ENCODE measurements around the gene GPS1.

GPS1 gene

DNA sequence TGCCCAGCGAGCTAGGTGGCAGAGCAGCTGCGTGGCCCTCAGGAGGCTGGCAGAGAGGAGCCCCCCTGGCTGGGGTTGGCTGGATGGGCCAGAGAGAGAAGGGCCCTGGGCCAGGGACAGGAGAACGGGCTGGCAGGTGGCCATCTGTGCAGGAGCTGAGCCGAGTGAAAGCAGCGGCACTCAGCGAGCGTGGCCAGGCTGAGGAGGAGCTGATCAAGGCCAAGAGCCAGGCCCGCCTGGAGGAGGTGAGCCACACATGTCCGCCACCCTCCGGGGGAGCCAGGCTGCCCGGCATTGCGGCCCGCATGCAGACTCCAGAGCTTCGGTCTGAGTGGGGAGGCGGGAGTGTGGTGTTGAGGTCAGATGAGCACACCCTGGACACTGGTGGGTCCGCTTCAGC is 22.3 kb upstream of the GPS1 start:
- Histone ChIP-seq H3K9ac (ENCODE audit: low read depth in 1 of 2, low read length in 2 of 2) (no peak overlapping the region), H3K9me3 (ENCODE audit: control insufficient read depth in 1 of 2, low read length in 2 of 2) (no peaks in the 10 kb centered on the region), H3K4me1 (ENCODE audit: control insufficient read depth in 1 of 2, insufficient read depth in 2 of 2, low read length in 2 of 2) (peaks cover 9 to 19% of the 10 kb centered on the region in 2 donors), H3K4me3 (ENCODE audit: low read depth in 1 of 2, low read length in 2 of 2) (no peak overlapping the region), H3K27me3 (ENCODE audit: control insufficient read depth in 1 of 2, insufficient read depth in 2 of 2, low read length in 2 of 2) (no peaks in the 10 kb centered on the region), H3K36me3 (ENCODE audit: control insufficient read depth in 1 of 2, insufficient read depth in 2 of 2, low read length in 2 of 2) (no peaks in the 10 kb centered on the region), H3K27ac (ENCODE audit: low read depth, low read length) (no peak overlapping the region)

GRCh38 chr17:82029990-82030469 is 21.7 kb upstream of the GPS1 start:
- peaks cover 8 to 13% of the 10 kb centered on the region in 2 donors for H3K4me1 ChIP-seq (ENCODE audit: control insufficient read depth in 1 of 2, insufficient read depth in 2 of 2, low read length in 2 of 2)
- peak overlapping the region; percentile 55 to 73 for H3K4me3 ChIP-seq (ENCODE audit: low read depth in 1 of 2, low read length in 2 of 2)
- H3K9ac ChIP-seq (ENCODE audit: low read depth in 1 of 2, low read length in 2 of 2), result no peak overlapping the region
- H3K9me3 ChIP-seq (ENCODE audit: control insufficient read depth in 1 of 2, low read length in 2 of 2), result no peaks in the 10 kb centered on the region
- no peaks in the 10 kb centered on the region for H3K36me3 ChIP-seq (ENCODE audit: control insufficient read depth in 1 of 2, insufficient read depth in 2 of 2, low read length in 2 of 2)
- H3K27me3 ChIP-seq (ENCODE audit: control insufficient read depth in 1 of 2, insufficient read depth in 2 of 2, low read length in 2 of 2), result no peaks in the 10 kb centered on the region
- H3K27ac ChIP-seq (ENCODE audit: low read depth, low read length), result no peak overlapping the region

- H3K36me3 ChIP-seq (ENCODE audit: control insufficient read depth in 1 of 2, insufficient read depth in 2 of 2, low read length in 2 of 2), result peaks cover 0 to 4% of the 10 kb centered on the region in 2 donors
- peak overlapping the region in 1 of 2 donors; percentile 57 for H3K9ac ChIP-seq (ENCODE audit: low read depth in 1 of 2, low read length in 2 of 2)
- no peaks in the 10 kb centered on the region for H3K9me3 ChIP-seq (ENCODE audit: control insufficient read depth in 1 of 2, low read length in 2 of 2)
- H3K4me1 ChIP-seq (ENCODE audit: control insufficient read depth in 1 of 2, insufficient read depth in 2 of 2, low read length in 2 of 2), result peaks cover 8 to 13% of the 10 kb centered on the region in 2 donors
- no peaks in the 10 kb centered on the region for H3K27me3 ChIP-seq (ENCODE audit: control insufficient read depth in 1 of 2, insufficient read depth in 2 of 2, low read length in 2 of 2)
- no peak overlapping the region for H3K27ac ChIP-seq (ENCODE audit: low read depth, low read length)
- peak overlapping the region; percentile 55 to 73 for H3K4me3 ChIP-seq (ENCODE audit: low read depth in 1 of 2, low read length in 2 of 2)
Observed at GRCh38 chr17:82030470-82031302, 21.0 kb upstream of the GPS1 start.

- H3K4me3 ChIP-seq (ENCODE audit: low read depth in 1 of 2, low read length in 2 of 2), result peak within 1 kb of the TSS; percentile 55 to 73
- peaks cover 10 to 18% of the 10 kb centered on the region in 2 donors for H3K4me1 ChIP-seq (ENCODE audit: control insufficient read depth in 1 of 2, insufficient read depth in 2 of 2, low read length in 2 of 2)
- H3K36me3 ChIP-seq (ENCODE audit: control insufficient read depth in 1 of 2, insufficient read depth in 2 of 2, low read length in 2 of 2), result peaks cover 0 to 7% of the 10 kb centered on the region in 2 donors
- no peaks in the 10 kb centered on the region for H3K9me3 ChIP-seq (ENCODE audit: control insufficient read depth in 1 of 2, low read length in 2 of 2)
- peak within 1 kb of the TSS in 1 of 2 donors; percentile 57 for H3K9ac ChIP-seq (ENCODE audit: low read depth in 1 of 2, low read length in 2 of 2)
- H3K27me3 ChIP-seq (ENCODE audit: control insufficient read depth in 1 of 2, insufficient read depth in 2 of 2, low read length in 2 of 2), result no peaks in the 10 kb centered on the region
- H3K27ac ChIP-seq (ENCODE audit: low read depth, low read length), result no peak within 1 kb of the TSS
Observed at GRCh38 chr17:82031303-82031884, 20.3 kb upstream of the GPS1 start, which contains the start of gene RAC3. Gene RAC3, plus strand, starts transcription at chr17:82031678. Its CDS starts 84 bp downstream, at chr17:82031762.

GRCh38 chr17:82031885-82032627 is 19.6 kb upstream of the GPS1 start:
- H3K9me3 ChIP-seq (ENCODE audit: control insufficient read depth in 1 of 2, low read length in 2 of 2), result no peaks in the 10 kb centered on the region
- peaks cover 0 to 7% of the 10 kb centered on the region in 2 donors for H3K36me3 ChIP-seq (ENCODE audit: control insufficient read depth in 1 of 2, insufficient read depth in 2 of 2, low read length in 2 of 2)
- H3K9ac ChIP-seq (ENCODE audit: low read depth in 1 of 2, low read length in 2 of 2), result no peak overlapping the region
- peaks cover 14 to 24% of the 10 kb centered on the region in 2 donors for H3K4me1 ChIP-seq (ENCODE audit: control insufficient read depth in 1 of 2, insufficient read depth in 2 of 2, low read length in 2 of 2)
- no peak overlapping the region for H3K27ac ChIP-seq (ENCODE audit: low read depth, low read length)
- peak overlapping the region in 1 of 2 donors; percentile 22 for H3K4me3 ChIP-seq (ENCODE audit: low read depth in 1 of 2, low read length in 2 of 2)
- no peaks in the 10 kb centered on the region for H3K27me3 ChIP-seq (ENCODE audit: control insufficient read depth in 1 of 2, insufficient read depth in 2 of 2, low read length in 2 of 2)

DNA sequence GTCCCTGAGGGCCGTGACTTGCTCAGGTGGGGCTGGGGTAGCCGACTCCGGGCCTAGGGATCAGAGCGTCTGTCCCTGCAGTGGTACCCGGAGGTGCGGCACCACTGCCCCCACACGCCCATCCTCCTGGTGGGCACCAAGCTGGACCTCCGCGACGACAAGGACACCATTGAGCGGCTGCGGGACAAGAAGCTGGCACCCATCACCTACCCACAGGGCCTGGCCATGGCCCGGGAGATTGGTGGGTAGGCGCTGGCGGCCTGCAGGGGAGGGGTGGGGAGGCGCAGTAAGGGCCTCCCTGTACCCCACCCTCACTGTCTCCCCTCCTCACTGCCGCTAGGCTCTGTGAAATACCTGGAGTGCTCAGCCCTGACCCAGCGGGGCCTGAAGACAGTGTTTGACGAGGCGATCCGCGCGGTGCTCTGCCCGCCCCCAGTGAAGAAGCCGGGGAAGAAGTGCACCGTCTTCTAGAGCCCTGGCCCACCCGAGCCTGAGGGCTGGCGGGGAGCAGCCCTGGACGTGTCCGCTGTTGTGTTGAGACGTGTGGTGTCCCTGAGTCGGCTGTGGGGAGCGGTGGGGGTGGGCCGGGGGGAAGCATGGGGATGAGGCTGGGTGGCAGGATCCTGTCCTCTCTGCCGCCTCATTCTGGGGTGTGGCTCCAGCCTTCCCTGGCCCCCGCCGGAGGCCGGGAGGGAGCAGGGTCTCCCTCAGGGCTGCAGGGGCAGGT is 18.2 kb upstream of the GPS1 start:
- Histone ChIP-seq H3K4me3 (ENCODE audit: low read depth in 1 of 2, low read length in 2 of 2) (no peak overlapping the region), H3K4me1 (ENCODE audit: control insufficient read depth in 1 of 2, insufficient read depth in 2 of 2, low read length in 2 of 2) (peaks cover 14 to 30% of the 10 kb centered on the region in 2 donors), H3K9ac (ENCODE audit: low read depth in 1 of 2, low read length in 2 of 2) (no peak overlapping the region)

DNA sequence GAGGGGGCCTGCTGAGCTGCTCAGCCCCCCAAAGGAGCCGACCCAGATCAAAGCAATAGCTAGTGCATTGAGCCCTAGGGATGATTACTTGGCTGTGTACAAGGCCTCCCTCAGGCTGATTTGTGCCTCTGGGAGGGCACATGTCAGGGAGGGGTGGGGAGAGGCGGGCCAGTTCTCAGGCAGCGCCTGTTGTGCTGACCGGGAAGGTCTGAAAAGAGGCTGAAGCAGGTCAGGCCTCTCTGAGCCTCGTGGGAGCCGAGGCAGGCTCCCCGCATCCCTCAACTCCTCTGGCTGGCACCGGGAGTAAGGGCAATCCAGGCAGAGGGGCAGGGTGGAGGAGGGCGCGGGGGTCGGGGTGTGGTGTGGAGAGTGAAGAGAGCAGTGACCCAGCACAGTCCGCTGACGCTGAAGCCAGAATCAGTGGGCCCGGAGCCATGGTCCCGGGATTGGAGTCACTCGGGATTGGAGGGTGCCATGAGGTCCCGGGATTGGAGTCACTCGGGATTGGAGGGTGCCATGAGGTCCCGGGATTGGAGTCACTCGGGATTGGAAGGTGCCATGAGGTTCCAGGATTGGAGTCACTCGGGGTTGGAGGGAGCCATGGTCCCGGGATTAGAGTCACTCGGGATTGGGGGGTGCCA is 17.2 kb upstream of the GPS1 start:
- Histone ChIP-seq H3K9ac (ENCODE audit: low read depth in 1 of 2, low read length in 2 of 2) (no peak overlapping the region), H3K36me3 (ENCODE audit: control insufficient read depth in 1 of 2, insufficient read depth in 2 of 2, low read length in 2 of 2) (peaks cover 0 to 7% of the 10 kb centered on the region in 2 donors), H3K27ac (ENCODE audit: low read depth, low read length) (no peak overlapping the region), H3K27me3 (ENCODE audit: control insufficient read depth in 1 of 2, insufficient read depth in 2 of 2, low read length in 2 of 2) (no peaks in the 10 kb centered on the region), H3K4me1 (ENCODE audit: control insufficient read depth in 1 of 2, insufficient read depth in 2 of 2, low read length in 2 of 2) (peaks cover 14 to 30% of the 10 kb centered on the region in 2 donors), H3K4me3 (ENCODE audit: low read depth in 1 of 2, low read length in 2 of 2) (no peak overlapping the region), H3K9me3 (ENCODE audit: control insufficient read depth in 1 of 2, low read length in 2 of 2) (no peaks in the 10 kb centered on the region)

More for the DNA sequence above, 18.2 kb upstream of the GPS1 start:
- Histone ChIP-seq H3K27me3 (ENCODE audit: control insufficient read depth in 1 of 2, insufficient read depth in 2 of 2, low read length in 2 of 2) (no peaks in the 10 kb centered on the region), H3K9me3 (ENCODE audit: control insufficient read depth in 1 of 2, low read length in 2 of 2) (no peaks in the 10 kb centered on the region), H3K27ac (ENCODE audit: low read depth, low read length) (no peak overlapping the region), H3K36me3 (ENCODE audit: control insufficient read depth in 1 of 2, insufficient read depth in 2 of 2, low read length in 2 of 2) (peaks cover 0 to 7% of the 10 kb centered on the region in 2 donors)

- Histone ChIP-seq H3K4me3 (ENCODE audit: low read depth in 1 of 2, low read length in 2 of 2) (no peak overlapping the region), H3K9me3 (ENCODE audit: control insufficient read depth in 1 of 2, low read length in 2 of 2) (no peaks in the 10 kb centered on the region), H3K36me3 (ENCODE audit: control insufficient read depth in 1 of 2, insufficient read depth in 2 of 2, low read length in 2 of 2) (peaks cover 0 to 7% of the 10 kb centered on the region in 2 donors), H3K9ac (ENCODE audit: low read depth in 1 of 2, low read length in 2 of 2) (no peak overlapping the region), H3K27ac (ENCODE audit: low read depth, low read length) (no peak overlapping the region), H3K4me1 (ENCODE audit: control insufficient read depth in 1 of 2, insufficient read depth in 2 of 2, low read length in 2 of 2) (peaks cover 7 to 22% of the 10 kb centered on the region in 2 donors), H3K27me3 (ENCODE audit: control insufficient read depth in 1 of 2, insufficient read depth in 2 of 2, low read length in 2 of 2) (no peaks in the 10 kb centered on the region)
Observed at GRCh38 chr17:82035488-82035887, 16.2 kb upstream of the GPS1 start.

DNA sequence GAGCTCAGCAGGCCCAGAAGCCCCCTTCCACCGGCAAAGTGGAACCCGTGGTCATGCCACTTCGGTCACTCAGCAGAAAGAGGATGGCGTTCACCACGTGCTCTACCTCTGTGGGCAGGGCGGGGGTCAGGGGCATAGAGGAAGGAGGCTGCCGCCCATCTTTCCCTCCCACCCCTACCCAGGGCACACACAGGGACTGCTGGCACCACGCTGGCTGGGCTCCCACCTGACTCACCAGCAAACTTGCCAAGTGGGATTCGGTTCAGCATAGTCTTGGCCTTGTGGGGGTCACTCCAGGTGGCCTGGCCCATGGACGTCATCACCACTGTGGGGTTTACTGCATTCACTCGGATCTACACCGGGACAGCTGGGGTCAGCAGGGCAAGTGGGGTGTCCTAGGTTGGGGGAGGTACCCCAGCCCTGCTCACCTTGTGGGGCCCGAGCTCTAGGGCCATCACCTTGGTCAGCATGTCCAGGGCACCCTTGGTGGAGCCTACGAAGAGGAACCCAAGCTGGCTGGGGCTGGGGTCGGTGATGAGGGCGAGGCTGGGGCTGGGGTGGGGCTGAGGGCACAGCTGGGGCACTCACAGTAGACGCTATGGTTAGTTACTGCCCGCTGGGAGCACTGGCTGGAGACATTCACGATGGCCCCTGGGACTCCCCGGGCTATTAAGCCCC is 15.6 kb upstream of the GPS1 start:
- Histone ChIP-seq H3K9ac (ENCODE audit: low read depth in 1 of 2, low read length in 2 of 2) (peak overlapping the region; percentile 79 to 84), H3K27ac (ENCODE audit: low read depth, low read length) (no peak overlapping the region)

More for the DNA sequence above, 15.6 kb upstream of the GPS1 start:
- Histone ChIP-seq H3K4me3 (ENCODE audit: low read depth in 1 of 2, low read length in 2 of 2) (peak overlapping the region; percentile 72 to 79), H3K4me1 (ENCODE audit: control insufficient read depth in 1 of 2, insufficient read depth in 2 of 2, low read length in 2 of 2) (peaks cover 7 to 20% of the 10 kb centered on the region in 2 donors), H3K9me3 (ENCODE audit: control insufficient read depth in 1 of 2, low read length in 2 of 2) (no peaks in the 10 kb centered on the region), H3K36me3 (ENCODE audit: control insufficient read depth in 1 of 2, insufficient read depth in 2 of 2, low read length in 2 of 2) (peaks cover 0 to 7% of the 10 kb centered on the region in 2 donors), H3K27me3 (ENCODE audit: control insufficient read depth in 1 of 2, insufficient read depth in 2 of 2, low read length in 2 of 2) (no peaks in the 10 kb centered on the region)
